Lower lobe of right lung (tissue), 2 donors: ENCODE data around the gene SLC25A48. TPM values are rescaled to one million over a fixed set of nuclear protein-coding genes. Genes with fewer than 3 reads are reported as not detected.
A peak's percentile ranks its signal among the peaks of the same experiment; 100 is the strongest.
"Not testable (repeated sequence)": the region's sequence is repeated elsewhere in the genome, so short reads cannot be mapped to it uniquely, and the experiment has no call there.

Source experiments
- ATAC-seq, 2 donors: fragments of 200-7000 bp; cut with Tn5 transposase; one replicate each; pipeline ENCODE4 v1.9.1; 2020 to 2022; ENCODE audit warnings: mild to moderate bottlenecking in 2 of 2, moderate library complexity in 2 of 2
- DNase-seq: peaks from one replicate; pipeline ENCODE4 v3.0.0-alpha.2; 2020
- H3K27ac ChIP-seq: fragments of 200-600 bp; one replicate; pipeline ENCODE4 v1.8.0; 2022
- H3K27me3 ChIP-seq: fragments of 200-600 bp; one replicate; pipeline ENCODE4 v1.8.0; 2022; ENCODE audit warnings: low read depth
- H3K36me3 ChIP-seq: fragments of 200-600 bp; one replicate; pipeline ENCODE4 v1.8.0; 2022; ENCODE audit warnings: mild to moderate bottlenecking
- H3K4me1 ChIP-seq: fragments of 200-600 bp; one replicate; pipeline ENCODE4 v1.8.0; 2022
- H3K4me3 ChIP-seq: fragments of 200-600 bp; one replicate; pipeline ENCODE4 v1.8.0; 2022; ENCODE audit warnings: mild to moderate bottlenecking
- H3K9me3 ChIP-seq: fragments of 200-600 bp; one replicate; pipeline ENCODE4 v1.8.0; 2022
- CTCF ChIP-seq: fragments of 200-600 bp; IDR thresholded peaks from one replicate; pipeline ENCODE4 v1.8.0; 2022; ENCODE audit warnings: antibody characterized with exemption, mild to moderate bottlenecking
- intact Hi-C: fragments of 100-400 bp; cut with DNase I; formaldehyde crosslinking; loops from one replicate; pipeline ENCODE4 v1.11.0; 2022
- total RNA-seq: library from RNA; stranded (reverse); fragmentation: NEBNext Ultra II Directional; extraction: Animal tissue kit (Norgen Biotek cat#: 25700); gene quantifications from one replicate; pipeline ENCODE4 v1.2.1, GENCODE V29; 2021
- donor health status: DM: no; HTN: yes; CAD: no; lungs with severe emphysema.

SLC25A48 gene
- total RNA-seq, 1 donor from 2014 or later = 0.24 TPM

DNA sequence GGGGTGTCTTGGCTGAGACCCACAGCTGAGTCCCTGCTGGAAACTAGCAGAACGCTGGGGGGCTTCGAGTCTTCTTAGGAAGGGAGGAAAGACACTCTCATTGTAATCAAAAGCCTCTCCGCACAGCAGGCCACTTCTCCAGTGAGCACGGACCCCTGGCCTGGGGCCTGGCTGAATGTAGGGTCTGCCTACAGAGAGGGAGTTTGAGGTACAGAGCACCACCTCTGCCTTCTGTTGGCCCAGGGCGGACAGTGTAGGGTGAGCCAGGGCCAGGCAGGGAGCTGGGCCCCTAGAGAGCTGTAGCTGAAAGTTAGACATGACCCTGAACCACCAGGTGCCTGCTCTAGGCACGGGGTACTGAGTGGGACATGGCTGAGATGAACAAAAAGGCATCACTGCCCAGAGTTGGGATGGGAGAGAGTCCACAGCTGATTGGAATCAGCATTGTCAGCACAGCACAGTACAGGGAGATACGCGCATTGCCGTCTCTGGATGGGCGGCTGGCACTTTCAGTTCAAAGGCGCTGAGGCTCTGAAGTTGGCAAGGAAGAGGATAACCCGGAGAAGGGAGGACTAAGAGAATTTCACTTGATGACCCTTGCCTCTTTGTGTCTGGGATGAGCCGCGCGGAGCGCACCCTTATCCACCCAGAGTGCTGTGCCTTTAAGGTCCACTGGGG is 363 bp upstream of the SLC25A48 start:
- peak; percentile 47 for TF ChIP-seq CTCF
- Histone ChIP-seq H3K27me3 (peaks cover 58% of the 10 kb centered on the region), H3K9me3 (peaks cover 6% of the 10 kb centered on the region), H3K4me1 (peaks cover 12% of the 10 kb centered on the region), H3K27ac (no peak overlapping the region), H3K36me3 (no peaks in the 10 kb centered on the region), H3K4me3 (peak overlapping the region; percentile 43)
- DNase-seq = no peak
- intact Hi-C loops = no loop called here
- ATAC-seq = peak; percentile 3 to 8

GRCh38 chr5:135835766-135836165 is 1.3 kb downstream of the SLC25A48 start:
- Histone ChIP-seq H3K4me3 (no peak overlapping the region), H3K27ac (no peak overlapping the region), H3K4me1 (peaks cover 12% of the 10 kb centered on the region), H3K27me3 (peaks cover 50% of the 10 kb centered on the region), H3K36me3 (no peaks in the 10 kb centered on the region), H3K9me3 (peaks cover 6% of the 10 kb centered on the region)
- no peak for ATAC-seq
- intact Hi-C loops = no loop called here
- TF ChIP-seq CTCF = no peak
- no peak for DNase-seq

DNA sequence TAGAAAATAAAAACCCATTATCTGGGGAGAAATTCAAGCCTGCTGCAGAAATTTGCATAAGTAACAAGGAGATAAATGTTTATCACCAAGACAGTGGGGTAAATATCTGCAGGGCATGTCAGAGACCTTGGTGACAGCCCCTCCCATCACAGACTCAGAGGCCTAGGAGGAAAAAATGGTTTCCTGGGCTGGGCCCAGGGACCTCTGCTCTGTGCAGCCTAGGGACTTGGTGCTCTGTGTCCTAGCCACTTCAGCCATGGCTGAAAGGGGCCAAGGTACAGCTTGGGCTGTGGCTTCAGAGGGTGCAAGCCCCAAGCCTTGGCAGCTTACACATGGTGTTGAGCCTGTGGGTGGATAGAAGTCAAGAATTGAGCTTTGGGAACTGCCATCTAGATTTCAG is 3.9 kb downstream of the SLC25A48 start:
- intact Hi-C loops, H3K9me3 ChIP-seq, H3K36me3 ChIP-seq, H3K27ac ChIP-seq, DNase-seq, H3K4me3 ChIP-seq, ATAC-seq: not testable (repeated sequence)
- Histone ChIP-seq H3K4me1 (peaks cover 12% of the 10 kb centered on the region), H3K27me3 (peaks cover 35% of the 10 kb centered on the region)

DNA sequence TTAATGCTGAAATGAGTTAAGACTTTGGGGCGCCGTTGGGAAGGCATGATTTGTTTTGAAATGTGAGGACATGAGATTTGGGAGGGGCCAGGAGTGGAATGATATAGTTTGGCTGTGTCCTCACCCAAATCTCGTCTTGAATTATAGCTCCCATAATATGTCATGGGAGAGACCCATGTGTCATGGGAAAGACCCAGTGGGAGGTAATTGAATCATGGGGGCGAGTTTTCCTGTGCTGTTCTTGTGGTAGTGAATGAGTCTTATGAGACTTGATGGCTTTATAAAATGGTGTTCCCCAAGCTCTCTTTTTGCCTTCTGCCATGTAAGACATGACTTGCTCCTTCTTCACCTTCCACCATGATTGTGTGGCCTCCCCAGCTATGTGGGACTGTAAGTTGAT is 5.1 kb downstream of the SLC25A48 start:
- intact Hi-C loops = no loop called here
- H3K27me3 ChIP-seq = peaks cover 27% of the 10 kb centered on the region
- H3K4me1 ChIP-seq = peaks cover 7% of the 10 kb centered on the region
- no peak overlapping the region for H3K27ac ChIP-seq
- H3K9me3 ChIP-seq = peaks cover 6% of the 10 kb centered on the region
- no peak for TF ChIP-seq CTCF
- DNase-seq = no peak
- ATAC-seq = no peak
- H3K4me3 ChIP-seq = no peak overlapping the region
- H3K36me3 ChIP-seq = no peaks in the 10 kb centered on the region

DNA sequence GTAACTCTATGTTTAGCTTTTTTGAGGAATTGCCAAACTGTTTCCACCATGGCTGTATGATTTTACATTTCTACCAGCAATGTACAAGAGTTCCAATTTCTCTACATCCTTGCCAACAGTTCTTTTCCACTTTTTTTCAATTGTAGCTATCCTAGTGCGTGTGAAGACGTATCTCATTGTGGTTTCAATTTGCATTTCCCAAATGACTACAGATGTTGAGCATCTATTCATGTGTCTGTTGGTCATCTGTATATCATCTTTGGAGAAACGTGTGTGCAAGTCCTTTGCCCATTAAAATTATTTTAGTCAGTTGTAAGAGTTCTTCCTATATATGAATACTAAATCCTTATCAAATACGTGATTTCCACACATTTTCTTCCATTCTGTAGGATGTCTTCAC is 6.5 kb downstream of the SLC25A48 start:
- Histone ChIP-seq H3K36me3 (no peaks in the 10 kb centered on the region), H3K27me3 (peaks cover 13% of the 10 kb centered on the region), H3K9me3 (peaks cover 6% of the 10 kb centered on the region), H3K27ac (no peak overlapping the region), H3K4me1 (no peaks in the 10 kb centered on the region), H3K4me3 (no peak overlapping the region)
- DNase-seq (no peak), ATAC-seq (no peak)
- no peak for TF ChIP-seq CTCF
- intact Hi-C loops = no loop called here

- no peaks in the 10 kb centered on the region for H3K36me3 ChIP-seq
- no peak overlapping the region for H3K4me3 ChIP-seq
- intact Hi-C loops = no loop called here
- ATAC-seq (no peak), DNase-seq (no peak)
- TF ChIP-seq CTCF = no peak
- H3K9me3 ChIP-seq = peaks cover 6% of the 10 kb centered on the region
- no peaks in the 10 kb centered on the region for H3K4me1 ChIP-seq
- no peak overlapping the region for H3K27ac ChIP-seq
- peaks cover 11% of the 10 kb centered on the region for H3K27me3 ChIP-seq
Measured at GRCh38 chr5:135842737-135843136, 8.3 kb downstream of the SLC25A48 start.
